A673 (cell line): ENCODE results near the gene MYO1D. TPM values are rescaled to one million over a fixed set of nuclear protein-coding genes. Genes with fewer than 3 reads are reported as not detected.

Experiments
- BruUV-seq: library from RNA; stranded (reverse); fragments of 400-500 nt; replicated peaks from 2 replicates; lab custom pipeline; 2021; lab: Mats Ljungman, UMichigan
- CTCF ChIA-PET: fragments of 300-600 bp; sonication (Branson Sonifier 250); formaldehyde crosslinking; loops from one replicate; lab custom pipeline; 2022; ENCODE audit warnings: antibody characterized with exemption; lab: Charles Lee
- POLR2A ChIA-PET: fragments of 300-600 bp; sonication (Branson Sonifier 250); formaldehyde crosslinking; loops from one replicate; lab custom pipeline; 2022; ENCODE audit warnings: antibody characterized with exemption; ENCODE audit not compliant: low non-redundant PET; lab: Charles Lee
- DNase-seq: peaks from one replicate; pipeline ENCODE4 v3.0.0-alpha.2; 2015; ENCODE audit warnings: low spot score
- H3K27ac ChIP-seq: fragments of 200-600 bp; sonication (generic); 2 replicates; pipeline ENCODE4 v1.5.1; 2016; ENCODE audit warnings: mixed run types, low read depth, mild to moderate bottlenecking, mixed read lengths, antibody characterized with exemption, low read length; ENCODE audit not compliant: poor library complexity, severe bottlenecking
- H3K27me3 ChIP-seq: fragments of 200-600 bp; sonication (generic); replicated peaks from 2 replicates; pipeline ENCODE4 v1.6.1; 2017; ENCODE audit warnings: mixed run types, low read depth, mild to moderate bottlenecking, mixed read lengths, antibody characterized with exemption, low read length; ENCODE audit not compliant: insufficient read depth, poor library complexity
- H3K36me3 ChIP-seq: fragments of 200-600 bp; sonication (generic); 2 replicates; pipeline ENCODE4 v1.6.1; 2016; ENCODE audit warnings: mixed run types, mild to moderate bottlenecking, mixed read lengths, antibody characterized with exemption, low read length; ENCODE audit not compliant: insufficient read depth, poor library complexity, severe bottlenecking
- H3K4me1 ChIP-seq: fragments of 200-600 bp; sonication (generic); 2 replicates; pipeline ENCODE4 v1.6.1; 2017; ENCODE audit warnings: mixed run types, mild to moderate bottlenecking, mixed read lengths, antibody characterized with exemption, low read length; ENCODE audit not compliant: insufficient read depth, poor library complexity, severe bottlenecking
- H3K4me3 ChIP-seq: fragments of 200-600 bp; sonication (generic); 2 replicates; pipeline ENCODE4 v1.5.1; 2016; ENCODE audit warnings: low read depth, mixed run types, mild to moderate bottlenecking, mixed read lengths, low read length; ENCODE audit not compliant: poor library complexity, severe bottlenecking
- H3K9me3 ChIP-seq: fragments of 200-600 bp; sonication (generic); 2 replicates; pipeline ENCODE4 v1.6.1; 2016; ENCODE audit warnings: mixed run types, low read depth, mild to moderate bottlenecking, mixed read lengths, antibody characterized with exemption, low read length; ENCODE audit not compliant: poor library complexity, severe bottlenecking
- CTCF ChIP-seq: fragments of 300-800, 200-600 bp; sonication (generic); conservative IDR thresholded peaks from 2 replicates; pipeline ENCODE4 v1.5.1; 2017; ENCODE audit warnings: low read depth, mild to moderate bottlenecking, antibody characterized with exemption, low read length, moderate library complexity, mixed read lengths
- EZH2 ChIP-seq: fragments of 200-600 bp; sonication (generic); IDR thresholded peaks from 2 replicates; pipeline ENCODE4 v1.6.1; 2017; ENCODE audit warnings: borderline replicate concordance, low read depth, mild to moderate bottlenecking, mixed read lengths, antibody characterized with exemption, low read length; ENCODE audit not compliant: poor library complexity, severe bottlenecking
- intact Hi-C: fragments of 100-400 bp; cut with micrococcal nuclease; formaldehyde crosslinking; loops from one replicate; pipeline ENCODE4 v1.10.0; 2022; ENCODE audit not compliant: unreplicated experiment
- total RNA-seq: library from RNA; stranded (reverse); gene quantifications from 2 replicates; pipeline ENCODE4 v1.2.3, GENCODE V29; 2021

Gene MYO1D
- total RNA-seq, 1 experiment from 2014 or later, result 10.4 TPM

GRCh38 chr17:32875923-32876416, 954 bp downstream of the MYO1D start:
- ChIA-PET POLR2A (no interaction called here), CTCF (interaction anchor here (0.6 to 0.7 kb wide), 2 partner anchors 48 to 92 kb away, joined by 4 to 6 read pairs; no protein-coding TSS in a partner anchor)
- TF ChIP-seq CTCF (no peak), EZH2 (no peak)
- BruUV-seq, result TSS peak; percentile 45
- Histone ChIP-seq H3K4me3 (peak overlapping the region; percentile 60), H3K36me3 (no peaks in the 10 kb centered on the region), H3K27ac (no peak overlapping the region), H3K4me1 (no peaks in the 10 kb centered on the region), H3K27me3 (no peaks in the 10 kb centered on the region), H3K9me3 (no peaks in the 10 kb centered on the region)
- peak; percentile 3 for DNase-seq
- intact Hi-C loops, result no loop called here

- intact Hi-C loops, result no loop called here
- H3K4me1 ChIP-seq, result no peaks in the 10 kb centered on the region
- H3K27ac ChIP-seq, result no peak overlapping the region
- H3K36me3 ChIP-seq, result no peaks in the 10 kb centered on the region
- BruUV-seq, result no TSS peak
- H3K9me3 ChIP-seq, result no peaks in the 10 kb centered on the region
- H3K4me3 ChIP-seq, result peak overlapping the region; percentile 60
- no peaks in the 10 kb centered on the region for H3K27me3 ChIP-seq
- POLR2A ChIA-PET, result no interaction called here
- TF ChIP-seq EZH2 (no peak), CTCF (no peak)
- CTCF ChIA-PET, result interaction anchor here (0.7 kb wide), 1 partner anchor 92 kb away, joined by 4 read pairs; no protein-coding TSS in a partner anchor
- no peak for DNase-seq
Measured at GRCh38 chr17:32875230-32875917, 1.6 kb downstream of the MYO1D start.

GRCh38 chr17:32873114-32873513, 3.8 kb downstream of the MYO1D start:
- no peak for TF ChIP-seq CTCF
- TF ChIP-seq EZH2, result no peak
- Histone ChIP-seq H3K4me3 (no peak overlapping the region), H3K36me3 (no peaks in the 10 kb centered on the region), H3K9me3 (no peaks in the 10 kb centered on the region), H3K4me1 (no peaks in the 10 kb centered on the region), H3K27me3 (no peaks in the 10 kb centered on the region), H3K27ac (no peak overlapping the region)
- no peak for DNase-seq
- no TSS peak for BruUV-seq
- intact Hi-C loops, result no loop called here
- ChIA-PET CTCF (no interaction called here), POLR2A (no interaction called here)
